ENCODE data around the gene DDN.

DNA sequence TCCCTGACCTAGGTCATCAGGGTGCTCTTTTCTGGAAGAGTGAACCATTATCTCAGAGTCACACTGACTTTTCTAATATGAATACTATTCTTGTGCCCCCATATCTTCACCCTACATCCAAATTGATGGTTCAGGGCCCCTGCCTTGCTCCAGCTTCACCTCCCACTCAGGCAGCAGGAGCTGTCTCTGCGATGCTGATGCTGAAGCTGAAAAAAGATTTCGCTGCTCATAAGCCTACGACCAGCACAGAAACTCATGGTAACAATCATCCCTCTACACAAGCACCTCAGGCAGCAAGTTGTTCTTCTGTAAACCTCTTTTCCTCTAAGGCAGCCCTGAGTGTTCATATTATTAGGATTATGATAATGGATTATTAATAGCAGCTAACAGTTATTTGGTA is 45.1 kb downstream of the DDN start:
- TF ChIP-seq, protein P1, sequence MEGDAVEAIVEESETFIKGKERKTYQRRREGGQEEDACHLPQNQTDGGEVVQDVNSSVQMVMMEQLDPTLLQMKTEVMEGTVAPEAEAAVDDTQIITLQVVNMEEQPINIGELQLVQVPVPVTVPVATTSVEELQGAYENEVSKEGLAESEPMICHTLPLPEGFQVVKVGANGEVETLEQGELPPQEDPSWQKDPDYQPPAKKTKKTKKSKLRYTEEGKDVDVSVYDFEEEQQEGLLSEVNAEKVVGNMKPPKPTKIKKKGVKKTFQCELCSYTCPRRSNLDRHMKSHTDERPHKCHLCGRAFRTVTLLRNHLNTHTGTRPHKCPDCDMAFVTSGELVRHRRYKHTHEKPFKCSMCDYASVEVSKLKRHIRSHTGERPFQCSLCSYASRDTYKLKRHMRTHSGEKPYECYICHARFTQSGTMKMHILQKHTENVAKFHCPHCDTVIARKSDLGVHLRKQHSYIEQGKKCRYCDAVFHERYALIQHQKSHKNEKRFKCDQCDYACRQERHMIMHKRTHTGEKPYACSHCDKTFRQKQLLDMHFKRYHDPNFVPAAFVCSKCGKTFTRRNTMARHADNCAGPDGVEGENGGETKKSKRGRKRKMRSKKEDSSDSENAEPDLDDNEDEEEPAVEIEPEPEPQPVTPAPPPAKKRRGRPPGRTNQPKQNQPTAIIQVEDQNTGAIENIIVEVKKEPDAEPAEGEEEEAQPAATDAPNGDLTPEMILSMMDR (conservative IDR thresholded peaks at IDR 0.05; ENCODE audit: low read depth, low read length): no peak
- TF ChIP-seq EZH2 (IDR thresholded peaks at IDR 0.05; ENCODE audit: low read length, unreplicated experiment): no peak
- TF ChIP-seq EZH2phosphoT487 (IDR thresholded peaks at IDR 0.05; ENCODE audit: borderline replicate concordance, low read length): no peak

All from PC-3 (cell line).